H1 (cell line): ENCODE data around the gene OR2F2.

Experiments used
- CBX5 ChIP-seq: fragments of 300-800, 300-1000 bp; sonication (generic); IDR thresholded peaks from 2 replicates; pipeline ENCODE4 v1.7.1; 2016; ENCODE audit warnings: antibody characterized with exemption, low read length, low read depth
- CEBPB ChIP-seq: IDR thresholded peaks from 2 replicates; pipeline ENCODE4 v1.6.1; 2012; ENCODE audit warnings: low read depth, low read length
- CTCF ChIP-seq, 3 experiments: IDR thresholded peaks; 1 replicate in 2 of 3; 2 replicates in 1 of 3; pipeline versions ENCODE4 v1.5.1 to v1.6.1; 2011; ENCODE audit warnings: low read length in 3 of 3, mild to moderate bottlenecking in 3 of 3, inconsistent platforms in 2 of 3, low read depth in 1 of 3, moderate library complexity in 1 of 3; ENCODE audit not compliant: insufficient read depth in 1 of 3; ENCODE audit errors: control extremely low read depth in 1 of 3
- EZH2 ChIP-seq: fragments of 200-600 bp; sonication (generic); IDR thresholded peaks from 2 replicates; pipeline ENCODE4 v1.7.1; 2012; ENCODE audit warnings: low read depth, mild to moderate bottlenecking, moderate library complexity, low read length, inconsistent platforms; ENCODE audit not compliant: severe bottlenecking
- GABPA ChIP-seq: IDR thresholded peaks from 2 replicates; pipeline ENCODE4 v1.6.1; 2011; ENCODE audit warnings: mild to moderate bottlenecking, low read length, moderate library complexity, borderline replicate concordance; ENCODE audit not compliant: insufficient read depth
- JUN ChIP-seq: IDR thresholded peaks from 2 replicates; pipeline ENCODE4 v1.6.1; 2011; ENCODE audit warnings: low read depth, mild to moderate bottlenecking, improper control_type of control experiment, low read length
- SIN3A ChIP-seq, 2 experiments: IDR thresholded peaks in 1 of 2; conservative IDR thresholded peaks in 1 of 2; 2 replicates each; pipeline ENCODE4 v1.6.1; 2011 to 2012; ENCODE audit warnings: low read length in 2 of 2, improper control_type of control experiment in 1 of 2, low read depth in 1 of 2, mild to moderate bottlenecking in 1 of 2
- SP1 ChIP-seq: IDR thresholded peaks from 2 replicates; pipeline ENCODE4 v1.6.1; 2011; ENCODE audit warnings: low read depth, low read length
- SP2 ChIP-seq: IDR thresholded peaks from 2 replicates; pipeline ENCODE4 v1.6.1; 2012; ENCODE audit warnings: mild to moderate bottlenecking, low read length, inconsistent platforms
- TAF1 ChIP-seq: IDR thresholded peaks from 2 replicates; pipeline ENCODE4 v1.6.1; 2011; ENCODE audit warnings: mild to moderate bottlenecking, low read depth, low read length
- YY1 ChIP-seq: IDR thresholded peaks from 2 replicates; pipeline ENCODE4 v1.6.1; 2011; ENCODE audit warnings: low read depth, mild to moderate bottlenecking, low read length
- ZNF274 ChIP-seq: IDR thresholded peaks from 2 replicates; pipeline ENCODE4 v1.7.0; 2012; ENCODE audit warnings: low read length, borderline replicate concordance; ENCODE audit errors: extremely low read depth

DNA sequence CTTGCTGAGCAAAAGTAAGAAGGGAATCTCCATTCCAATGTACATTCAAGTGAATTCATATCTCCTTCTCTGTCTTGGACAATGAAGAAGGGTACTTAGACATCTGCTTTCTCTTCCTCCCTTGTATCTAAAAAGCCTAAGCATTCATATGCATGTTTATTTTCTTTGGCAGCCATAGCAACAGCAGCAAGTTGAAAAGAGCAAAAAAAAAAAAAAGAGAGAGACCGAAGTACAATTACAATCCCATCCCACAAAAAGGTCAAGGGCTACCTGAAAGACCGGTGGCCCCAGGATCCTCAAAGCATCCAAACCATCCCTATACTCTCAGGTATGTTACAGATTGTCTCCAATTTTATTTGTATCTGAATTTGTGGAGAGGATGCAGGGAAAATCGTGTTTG is 23.7 kb downstream of the OR2F2 start:
- TF ChIP-seq YY1 = no peak
- no peak for TF ChIP-seq CTCF (IDR thresholded peaks at IDR 0.05; ENCODE audit: control extremely low read depth in 1 of 3, insufficient read depth in 1 of 3, low read depth in 1 of 3, low read length in 3 of 3)
- TF ChIP-seq JUN = no peak
- TF ChIP-seq SP1 = no peak
- TF ChIP-seq TAF1 = no peak
- no peak for TF ChIP-seq CBX5
- no peak for TF ChIP-seq SP2
- TF ChIP-seq SIN3A (conservative IDR thresholded peaks at IDR 0.05 in 1 of 2, IDR thresholded peaks at IDR 0.05 in 1 of 2; ENCODE audit: low read depth in 1 of 2, low read length in 2 of 2) = no peak
- TF ChIP-seq CEBPB = no peak
- TF ChIP-seq GABPA = no peak
- TF ChIP-seq ZNF274 = no peak
- TF ChIP-seq EZH2 = no peak
